ENCODE results near the gene GARS1.

GARS1 gene

DNA sequence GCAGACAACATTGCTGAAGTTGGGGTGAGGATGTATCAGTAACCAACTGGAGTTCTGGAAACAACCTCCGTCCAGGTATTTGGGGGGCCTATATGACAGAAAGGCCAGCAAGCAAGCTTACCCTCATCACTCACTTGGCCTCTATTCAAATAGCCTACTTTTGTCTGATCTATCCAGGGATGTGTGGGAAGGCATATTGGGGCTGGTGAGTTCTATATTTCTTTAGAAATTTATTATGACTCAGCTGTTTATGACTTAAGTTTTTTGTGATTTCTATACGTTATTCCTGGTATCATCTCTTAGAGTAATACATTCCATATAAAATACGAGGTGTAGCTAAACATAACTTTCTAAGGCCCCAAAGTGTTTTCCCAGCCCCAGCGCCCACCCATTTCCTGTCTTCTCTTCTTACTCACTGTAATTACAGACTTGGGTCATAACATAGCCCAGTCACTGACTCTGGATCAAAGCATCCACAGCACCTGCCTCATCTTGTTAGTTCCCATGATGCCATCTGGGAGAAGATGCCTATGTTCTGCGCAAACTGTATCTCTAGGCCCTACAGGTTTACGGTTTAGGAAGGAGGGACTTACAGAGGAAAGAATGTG lies 18.1 kb downstream of the GARS1 start:
- Histone ChIP-seq H3K27ac (ENCODE audit: poor library complexity, severe bottlenecking) (peak overlapping the region; percentile 47), H3K27me3 (ENCODE audit: insufficient read depth, poor library complexity, severe bottlenecking) (no peaks in the 10 kb centered on the region), H3K4me3 (ENCODE audit: severe bottlenecking) (no peak overlapping the region), H3K36me3 (ENCODE audit: low read depth) (peaks cover 100% of the 10 kb centered on the region), H3K4me1 (ENCODE audit: insufficient read depth, poor library complexity, severe bottlenecking) (peaks cover 22% of the 10 kb centered on the region), H3K9me3 (ENCODE audit: severe bottlenecking) (no peaks in the 10 kb centered on the region)
- TF ChIP-seq, protein P1, sequence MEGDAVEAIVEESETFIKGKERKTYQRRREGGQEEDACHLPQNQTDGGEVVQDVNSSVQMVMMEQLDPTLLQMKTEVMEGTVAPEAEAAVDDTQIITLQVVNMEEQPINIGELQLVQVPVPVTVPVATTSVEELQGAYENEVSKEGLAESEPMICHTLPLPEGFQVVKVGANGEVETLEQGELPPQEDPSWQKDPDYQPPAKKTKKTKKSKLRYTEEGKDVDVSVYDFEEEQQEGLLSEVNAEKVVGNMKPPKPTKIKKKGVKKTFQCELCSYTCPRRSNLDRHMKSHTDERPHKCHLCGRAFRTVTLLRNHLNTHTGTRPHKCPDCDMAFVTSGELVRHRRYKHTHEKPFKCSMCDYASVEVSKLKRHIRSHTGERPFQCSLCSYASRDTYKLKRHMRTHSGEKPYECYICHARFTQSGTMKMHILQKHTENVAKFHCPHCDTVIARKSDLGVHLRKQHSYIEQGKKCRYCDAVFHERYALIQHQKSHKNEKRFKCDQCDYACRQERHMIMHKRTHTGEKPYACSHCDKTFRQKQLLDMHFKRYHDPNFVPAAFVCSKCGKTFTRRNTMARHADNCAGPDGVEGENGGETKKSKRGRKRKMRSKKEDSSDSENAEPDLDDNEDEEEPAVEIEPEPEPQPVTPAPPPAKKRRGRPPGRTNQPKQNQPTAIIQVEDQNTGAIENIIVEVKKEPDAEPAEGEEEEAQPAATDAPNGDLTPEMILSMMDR (IDR thresholded peaks at IDR 0.05; ENCODE audit: poor library complexity, severe bottlenecking): no peak
- ATAC-seq (ENCODE audit: low read depth): peak; percentile 86
- no peak for DNase-seq (ENCODE audit: low spot score)

DNA sequence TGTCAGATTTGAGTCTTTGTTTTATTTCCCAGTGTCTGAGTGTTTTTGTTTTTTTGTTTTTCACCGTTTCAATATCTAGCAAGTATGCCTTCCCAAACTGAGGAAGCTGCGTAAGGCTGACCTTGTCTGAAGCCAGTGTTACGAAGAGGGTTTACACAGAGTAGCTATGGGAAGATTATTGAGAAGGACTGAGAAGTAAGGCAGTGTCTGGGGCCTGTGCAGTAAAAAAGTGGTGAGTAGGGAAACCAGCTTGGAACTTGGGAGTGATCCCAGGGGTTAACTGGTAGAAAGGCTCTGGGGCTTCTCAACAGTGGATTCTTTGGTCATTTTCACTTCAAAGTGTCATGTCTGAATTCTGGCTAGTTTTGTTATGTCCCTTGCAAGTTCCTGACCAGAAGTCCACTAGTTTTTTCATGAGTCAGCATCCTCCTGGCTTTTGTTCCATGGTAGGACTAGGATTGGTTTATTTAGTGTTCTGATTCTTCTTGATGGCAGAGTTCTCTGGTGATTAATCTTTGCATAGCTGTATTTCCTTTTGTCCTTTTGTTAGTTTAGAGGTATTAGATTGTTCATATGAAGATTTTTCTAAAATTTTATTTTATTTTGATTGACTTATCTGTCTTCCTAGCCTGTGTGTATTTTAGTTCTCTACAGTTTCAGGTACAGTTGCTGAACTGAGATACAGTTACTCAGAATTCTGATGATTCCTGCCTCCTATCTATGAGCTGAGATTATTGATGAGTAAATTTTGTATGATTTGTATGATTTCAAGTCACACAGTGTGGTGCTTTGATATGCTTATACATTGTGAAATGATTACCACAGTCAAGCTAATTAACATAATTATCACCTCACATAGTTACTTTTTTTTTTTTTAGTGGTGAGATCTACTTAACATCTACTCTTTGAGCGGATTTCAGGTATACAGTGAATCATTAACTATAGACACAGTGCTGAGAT lies 19.0 kb downstream of the GARS1 start:
- Histone ChIP-seq H3K4me1 (ENCODE audit: insufficient read depth, poor library complexity, severe bottlenecking) (peaks cover 22% of the 10 kb centered on the region), H3K9me3 (ENCODE audit: severe bottlenecking) (no peaks in the 10 kb centered on the region), H3K36me3 (ENCODE audit: low read depth) (peaks cover 100% of the 10 kb centered on the region), H3K4me3 (ENCODE audit: severe bottlenecking) (no peak overlapping the region), H3K27me3 (ENCODE audit: insufficient read depth, poor library complexity, severe bottlenecking) (no peaks in the 10 kb centered on the region), H3K27ac (ENCODE audit: poor library complexity, severe bottlenecking) (peak overlapping the region; percentile 47)
- ATAC-seq (ENCODE audit: low read depth) (peak; percentile 26; the same call in 1 of the 3 replicates), DNase-seq (ENCODE audit: low spot score) (no peak)
- TF ChIP-seq, protein P1 (IDR thresholded peaks at IDR 0.05; ENCODE audit: poor library complexity, severe bottlenecking): no peak

DNA sequence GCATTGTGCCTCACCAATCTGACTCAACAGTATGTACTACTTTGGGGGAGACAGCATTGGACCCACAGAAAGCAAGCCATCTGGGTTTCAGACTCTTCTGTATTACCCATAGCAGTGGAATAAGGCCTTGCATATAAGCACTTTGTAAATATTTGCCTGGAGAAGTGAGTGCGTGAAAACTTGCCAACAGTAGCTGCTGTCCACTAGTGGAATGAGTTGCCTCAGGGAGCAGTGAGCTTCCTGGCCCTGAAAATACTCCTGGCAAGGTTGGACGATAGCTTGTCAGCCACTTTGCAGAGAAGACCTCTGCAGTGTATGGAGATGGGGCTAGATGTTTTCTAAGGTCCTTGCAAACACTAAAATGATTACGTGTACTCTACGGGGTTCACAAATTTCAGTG lies 21.6 kb downstream of the GARS1 start:
- H3K4me1 ChIP-seq (ENCODE audit: insufficient read depth, poor library complexity, severe bottlenecking): peaks cover 19% of the 10 kb centered on the region
- no peak for DNase-seq (ENCODE audit: low spot score)
- no peaks in the 10 kb centered on the region for H3K9me3 ChIP-seq (ENCODE audit: severe bottlenecking)
- peaks cover 100% of the 10 kb centered on the region for H3K36me3 ChIP-seq (ENCODE audit: low read depth)
- ATAC-seq (ENCODE audit: low read depth): no peak
- TF ChIP-seq, protein P1 (IDR thresholded peaks at IDR 0.05; ENCODE audit: poor library complexity, severe bottlenecking): no peak
- no peak overlapping the region for H3K27ac ChIP-seq (ENCODE audit: poor library complexity, severe bottlenecking)
- H3K27me3 ChIP-seq (ENCODE audit: insufficient read depth, poor library complexity, severe bottlenecking): no peaks in the 10 kb centered on the region
- no peak overlapping the region for H3K4me3 ChIP-seq (ENCODE audit: severe bottlenecking)

DNA sequence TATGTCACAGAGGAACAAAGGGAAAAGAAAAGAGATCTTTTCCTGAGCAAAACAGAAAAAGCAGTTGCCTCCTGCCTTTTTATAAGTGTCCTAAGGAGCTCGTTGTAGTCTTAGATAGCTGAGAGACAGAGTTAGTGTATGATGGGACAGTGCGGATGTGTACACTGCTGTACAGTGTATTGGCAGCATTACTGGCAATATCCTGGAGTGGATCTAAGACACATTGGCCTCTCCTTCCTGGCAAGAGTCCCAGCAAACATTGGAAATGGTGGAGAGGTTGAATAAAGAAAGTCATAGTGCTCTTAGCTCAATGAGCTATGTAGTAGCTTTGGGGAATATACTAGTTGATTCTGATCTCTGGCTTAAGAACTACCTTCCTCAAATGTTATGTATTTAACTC lies 22.7 kb downstream of the GARS1 start:
- Histone ChIP-seq H3K36me3 (ENCODE audit: low read depth) (peaks cover 100% of the 10 kb centered on the region), H3K27ac (ENCODE audit: poor library complexity, severe bottlenecking) (no peak overlapping the region), H3K4me1 (ENCODE audit: insufficient read depth, poor library complexity, severe bottlenecking) (peaks cover 10% of the 10 kb centered on the region), H3K9me3 (ENCODE audit: severe bottlenecking) (no peaks in the 10 kb centered on the region), H3K27me3 (ENCODE audit: insufficient read depth, poor library complexity, severe bottlenecking) (no peaks in the 10 kb centered on the region), H3K4me3 (ENCODE audit: severe bottlenecking) (no peak overlapping the region)
- TF ChIP-seq, protein P1 (IDR thresholded peaks at IDR 0.05; ENCODE audit: poor library complexity, severe bottlenecking): no peak
- no peak for ATAC-seq (ENCODE audit: low read depth)
- DNase-seq (ENCODE audit: low spot score): no peak

All from RWPE2 (cell line).